GM18505 (cell line): ENCODE measurements around the gene USP12.
A peak's percentile ranks its signal among the peaks of the same experiment; 100 is the strongest.
"Not testable (repeated sequence)": the region's sequence is repeated elsewhere in the genome, so short reads cannot be mapped to it uniquely, and the experiment has no call there.

Source experiments
- ATAC-seq: cut with Tn5 transposase; IDR thresholded peaks from one replicate; pipeline ENCODE4 v1.9.1; 2021; ENCODE audit not compliant: unreplicated experiment
- POLR2A ChIP-seq: IDR thresholded peaks from 4 replicates; pipeline ENCODE4 v1.6.1; 2011; ENCODE audit warnings: borderline replicate concordance; ENCODE audit not compliant: insufficient read depth, insufficient read length; ENCODE audit errors: extremely low read depth

USP12 gene

GRCh38 chr13:27130979-27131623 lies 40.5 kb downstream of the USP12 start:
- peak; percentile 82 for ATAC-seq
- TF ChIP-seq POLR2A, result no peak

GRCh38 chr13:27130223-27130978 lies 41.2 kb downstream of the USP12 start:
- no peak for TF ChIP-seq POLR2A
- no peak for ATAC-seq

- no peak for TF ChIP-seq POLR2A
These were observed 42.6 kb downstream of the USP12 start for GRCh38 chr13:27128825-27129627.

GRCh38 chr13:27126859-27127258 lies 44.8 kb downstream of the USP12 start:
- no peak for TF ChIP-seq POLR2A
- ATAC-seq, result no peak

More at GRCh38 chr13:27128825-27129627, 42.6 kb downstream of the USP12 start:
- no peak for ATAC-seq

GRCh38 chr13:27125357-27126282 lies 46.0 kb downstream of the USP12 start:
- no peak for ATAC-seq
- TF ChIP-seq POLR2A, result no peak

- no peak for ATAC-seq
- no peak for TF ChIP-seq POLR2A
These were observed 47.0 kb downstream of the USP12 start for GRCh38 chr13:27124571-27124970.

GRCh38 chr13:27123445-27123844 lies 48.2 kb downstream of the USP12 start:
- not testable (repeated sequence) for ATAC-seq

GRCh38 chr13:27122036-27122435 lies 49.6 kb downstream of the USP12 start:
- TF ChIP-seq POLR2A, result no peak
- no peak for ATAC-seq

GRCh38 chr13:27120811-27121210 lies 50.8 kb downstream of the USP12 start:
- no peak for TF ChIP-seq POLR2A
- ATAC-seq, result no peak

- ATAC-seq, result no peak
- TF ChIP-seq POLR2A, result no peak
These were observed 51.6 kb downstream of the USP12 start for GRCh38 chr13:27120011-27120410.

GRCh38 chr13:27118428-27119054 lies 53.1 kb downstream of the USP12 start:
- ATAC-seq, result no peak
- TF ChIP-seq POLR2A, result no peak

GRCh38 chr13:27117952-27118351 lies 53.7 kb downstream of the USP12 start:
- no peak for TF ChIP-seq POLR2A
- ATAC-seq, result no peak
